ENCODE measurements around the gene MRTFB. TPM values are rescaled to one million over a fixed set of nuclear protein-coding genes. Genes with fewer than 3 reads are reported as not detected.
A peak's percentile ranks its signal among the peaks of the same experiment; 100 is the strongest.
"Not testable (repeated sequence)": the region's sequence is repeated elsewhere in the genome, so short reads cannot be mapped to it uniquely, and the experiment has no call there.

Gene MRTFB, protein sequence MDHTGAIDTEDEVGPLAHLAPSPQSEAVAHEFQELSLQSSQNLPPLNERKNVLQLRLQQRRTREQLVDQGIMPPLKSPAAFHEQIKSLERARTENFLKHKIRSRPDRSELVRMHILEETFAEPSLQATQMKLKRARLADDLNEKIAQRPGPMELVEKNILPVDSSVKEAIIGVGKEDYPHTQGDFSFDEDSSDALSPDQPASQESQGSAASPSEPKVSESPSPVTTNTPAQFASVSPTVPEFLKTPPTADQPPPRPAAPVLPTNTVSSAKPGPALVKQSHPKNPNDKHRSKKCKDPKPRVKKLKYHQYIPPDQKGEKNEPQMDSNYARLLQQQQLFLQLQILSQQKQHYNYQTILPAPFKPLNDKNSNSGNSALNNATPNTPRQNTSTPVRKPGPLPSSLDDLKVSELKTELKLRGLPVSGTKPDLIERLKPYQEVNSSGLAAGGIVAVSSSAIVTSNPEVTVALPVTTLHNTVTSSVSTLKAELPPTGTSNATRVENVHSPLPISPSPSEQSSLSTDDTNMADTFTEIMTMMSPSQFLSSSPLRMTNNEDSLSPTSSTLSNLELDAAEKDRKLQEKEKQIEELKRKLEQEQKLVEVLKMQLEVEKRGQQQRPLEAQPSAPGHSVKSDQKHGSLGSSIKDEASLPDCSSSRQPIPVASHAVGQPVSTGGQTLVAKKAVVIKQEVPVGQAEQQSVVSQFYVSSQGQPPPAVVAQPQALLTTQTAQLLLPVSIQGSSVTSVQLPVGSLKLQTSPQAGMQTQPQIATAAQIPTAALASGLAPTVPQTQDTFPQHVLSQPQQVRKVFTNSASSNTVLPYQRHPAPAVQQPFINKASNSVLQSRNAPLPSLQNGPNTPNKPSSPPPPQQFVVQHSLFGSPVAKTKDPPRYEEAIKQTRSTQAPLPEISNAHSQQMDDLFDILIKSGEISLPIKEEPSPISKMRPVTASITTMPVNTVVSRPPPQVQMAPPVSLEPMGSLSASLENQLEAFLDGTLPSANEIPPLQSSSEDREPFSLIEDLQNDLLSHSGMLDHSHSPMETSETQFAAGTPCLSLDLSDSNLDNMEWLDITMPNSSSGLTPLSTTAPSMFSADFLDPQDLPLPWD
- total RNA-seq: 10 to 100 TPM; 17.1 to 77.8 (median 21.9) TPM

- H3K4me3 ChIP-seq: peak within 1 kb of the TSS; percentile 79 to 93 (median 91)
- peaks cover 0 to under 1% (median 0%) of the 10 kb centered on the region in 3 donors for H3K36me3 ChIP-seq
- H3K27ac ChIP-seq: peak within 1 kb of the TSS; percentile 91 to 95 (median 92)
- WGBS, 2 donors: 0% methylated on average over 7 of the region's 86 CpGs; no CpG with 5 or more reads in 1 of the 2 donors
- intact Hi-C loops (cut with DNase I): no loop called here
- H3K4me1 ChIP-seq: peaks cover 6 to 43% (median 29%) of the 10 kb centered on the region in 3 donors
- no peaks in the 10 kb centered on the region for H3K9me3 ChIP-seq
- no peak for DNase-seq
- TF ChIP-seq CTCF (IDR thresholded peaks at IDR 0.05) (no peak), POLR2A (IDR thresholded peaks at IDR 0.05) (peak in 2 of 4 donors; percentile 52 to 61)
- no peaks in the 10 kb centered on the region for H3K27me3 ChIP-seq
Observed at GRCh38 chr16:14070877-14071575, at the start of gene MRTFB. Gene MRTFB, plus strand, starts transcription at chr16:14071319. Its CDS starts 69,288 bp downstream, at chr16:14140607.

GRCh38 chr16:14023526-14023925 lies 47.6 kb upstream of the MRTFB start:
- H3K9me3 ChIP-seq; DNase-seq; H3K27ac ChIP-seq; H3K4me1 ChIP-seq; H3K27me3 ChIP-seq; intact Hi-C loops (cut with DNase I); H3K4me3 ChIP-seq; H3K36me3 ChIP-seq: not testable (repeated sequence)
- WGBS, 2 donors: 76 to 82% methylated on average over 4 of the region's 4 CpGs

GRCh38 chr16:14024283-14024682 lies 46.8 kb upstream of the MRTFB start:
- H3K4me1 ChIP-seq: no peaks in the 10 kb centered on the region
- H3K4me3 ChIP-seq: no peak overlapping the region
- whole genome bisulfite sequencing, 2 donors: 56 to 57% methylated on average over 1 of the region's 2 CpGs
- DNase-seq: no peak
- intact Hi-C loops (cut with DNase I): no loop called here
- H3K36me3 ChIP-seq: no peaks in the 10 kb centered on the region
- no peaks in the 10 kb centered on the region for H3K9me3 ChIP-seq
- H3K27me3 ChIP-seq: no peaks in the 10 kb centered on the region
- TF ChIP-seq POLR2A (IDR thresholded peaks at IDR 0.05) (no peak), CTCF (IDR thresholded peaks at IDR 0.05) (no peak)
- H3K27ac ChIP-seq: no peak overlapping the region

GRCh38 chr16:14026572-14027285 lies 44.4 kb upstream of the MRTFB start:
- no peaks in the 10 kb centered on the region for H3K9me3 ChIP-seq
- H3K4me1 ChIP-seq: no peaks in the 10 kb centered on the region
- H3K4me3 ChIP-seq: no peak overlapping the region
- 82 to 89% methylated on average over 3 of the region's 3 CpGs for WGBS, 2 donors
- TF ChIP-seq CTCF (IDR thresholded peaks at IDR 0.05) (no peak), POLR2A (IDR thresholded peaks at IDR 0.05) (no peak)
- H3K27ac ChIP-seq: no peak overlapping the region
- no peak for DNase-seq
- intact Hi-C loops (cut with DNase I): no loop called here
- no peaks in the 10 kb centered on the region for H3K36me3 ChIP-seq
- H3K27me3 ChIP-seq: no peaks in the 10 kb centered on the region

DNA sequence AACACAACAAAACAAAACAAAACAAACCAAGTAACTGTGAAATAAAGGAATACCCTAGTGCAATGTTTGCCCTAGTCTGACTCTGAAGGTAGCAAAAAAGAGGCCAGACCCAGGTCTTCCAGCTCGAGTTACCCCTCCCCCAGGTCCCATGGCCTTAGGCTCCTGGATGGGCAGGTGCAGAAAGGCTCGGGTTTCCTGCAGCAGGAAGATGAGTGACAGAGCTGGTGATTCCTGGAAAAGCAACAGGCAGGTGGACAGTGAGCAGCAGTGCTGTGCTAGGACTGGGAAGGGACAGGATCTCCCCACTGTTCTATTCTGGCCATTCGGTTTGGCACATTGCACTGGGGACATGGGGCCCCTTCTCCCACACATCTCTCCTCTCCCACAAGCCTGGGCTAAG lies 42.9 kb upstream of the MRTFB start:
- Histone ChIP-seq H3K36me3 (no peaks in the 10 kb centered on the region), H3K4me1 (no peaks in the 10 kb centered on the region), H3K4me3 (no peak overlapping the region), H3K27me3 (no peaks in the 10 kb centered on the region), H3K27ac (no peak overlapping the region), H3K9me3 (no peaks in the 10 kb centered on the region)
- intact Hi-C loops (cut with DNase I): no loop called here
- TF ChIP-seq CTCF (IDR thresholded peaks at IDR 0.05): no peak
- no peak for TF ChIP-seq POLR2A (IDR thresholded peaks at IDR 0.05)
- 30 to 37% methylated on average over 2 of the region's 3 CpGs for WGBS, 2 donors
- DNase-seq: no peak
